A549 (cell line): ENCODE data around the gene SLC1A2. TPM values are rescaled to one million over a fixed set of nuclear protein-coding genes. Genes with fewer than 3 reads are reported as not detected.
A peak's percentile ranks its signal among the peaks of the same experiment; 100 is the strongest.

Experiments
- ATAC-seq, 2 experiments: fragments of 200-7000 bp in 1 of 2; fragments of >200 bp in 1 of 2; cut with Nextera tagmentation in 1 of 2; cut with Tn5 transposase in 1 of 2; 3 replicates each; pipeline versions ENCODE4 v1.8.0 to v1.9.1; 2018 to 2020; ENCODE audit warnings: mild to moderate bottlenecking in 1 of 2, moderate library complexity in 1 of 2
- CTCF ChIA-PET: fragments of 300-600 bp; sonication (Branson Sonifier 250); formaldehyde crosslinking; extraction: SDS; loops from one replicate; lab custom pipeline; 2021; ENCODE audit warnings: antibody characterized with exemption, inconsistent platforms; lab: Yijun Ruan, JAX
- POLR2A ChIA-PET: fragments of 350-600 bp; formaldehyde crosslinking; extraction: SDS; loops from one replicate; lab custom pipeline; 2021; ENCODE audit warnings: antibody characterized with exemption, inconsistent platforms; lab: Yijun Ruan, JAX
- DNase-seq, 2 experiments: peaks; one replicate each; pipeline versions ENCODE4 v3.0.0 to v3.0.0-alpha.2; 2011 to 2016; ENCODE audit warnings: low read depth in 1 of 2, low spot score in 1 of 2
- FAIRE-seq: peaks from 2 replicates; lab custom pipeline; 2011; peaks lifted over from hg19 to GRCh38; lab: Jason Lieb, UNC
- H3K27ac ChIP-seq, 2 experiments: fragments of >200 bp; sonication (Bioruptor Twin); formaldehyde crosslinking; 3 replicates each; pipeline ENCODE4 v1.5.1; 2016 to 2017
- H3K4me1 ChIP-seq: fragments of >200 bp; sonication (Bioruptor Twin); formaldehyde crosslinking; 3 replicates; pipeline ENCODE4 v1.6.1; 2016
- H3K4me2 ChIP-seq: fragments of >200 bp; sonication (Bioruptor Twin); formaldehyde crosslinking; 3 replicates; pipeline ENCODE4 v1.6.1; 2016
- H3K4me3 ChIP-seq: fragments of >200 bp; sonication (Bioruptor Twin); formaldehyde crosslinking; 3 replicates; pipeline ENCODE4 v1.5.1; 2016
- H3K9me3 ChIP-seq: fragments of >200 bp; sonication (Bioruptor Twin); formaldehyde crosslinking; 3 replicates; pipeline ENCODE4 v1.6.1; 2016
- BHLHE40 ChIP-seq: IDR thresholded peaks from 2 replicates; pipeline ENCODE4 v1.6.1; 2012; ENCODE audit warnings: low read depth, low read length, inconsistent platforms
- CEBPB ChIP-seq, 2 experiments: fragments of >200 bp in 1 of 2; sonication (Bioruptor Twin) in 1 of 2; formaldehyde crosslinking in 1 of 2; IDR thresholded peaks; 2 replicates each; pipeline ENCODE4 v1.6.1; 2012 to 2016
- ESRRA ChIP-seq: fragments of 150-350 bp; IDR thresholded peaks from 2 replicates; pipeline ENCODE4 v1.6.1; 2014; ENCODE audit warnings: mild to moderate bottlenecking, low read length, borderline replicate concordance
- FOSB ChIP-seq: fragments of 250-450 bp; sonication (Bioruptor Pico); IDR thresholded peaks from 2 replicates; pipeline ENCODE4 v1.5.0; 2020; ENCODE audit warnings: mild to moderate bottlenecking, moderate library complexity
- FOSL2 ChIP-seq, 2 experiments: fragments of 450-650 bp in 1 of 2; fragments of >200 bp in 1 of 2; sonication (Bioruptor Twin) in 1 of 2; formaldehyde crosslinking; IDR thresholded peaks; 2 replicates each; pipeline versions ENCODE4 v1.5.0 to v1.6.1; 2016 to 2020; ENCODE audit warnings: mild to moderate bottlenecking in 1 of 2, moderate library complexity in 1 of 2
- FOXS1 ChIP-seq: fragments of 250-450 bp; sonication (Bioruptor Pico); IDR thresholded peaks from 2 replicates; pipeline ENCODE4 v1.5.0; 2020; ENCODE audit warnings: mild to moderate bottlenecking, moderate library complexity
- HEYL ChIP-seq: fragments of 250-450 bp; sonication (Bioruptor Pico); IDR thresholded peaks from 2 replicates; pipeline ENCODE4 v1.8.0; 2021; ENCODE audit warnings: mild to moderate bottlenecking, moderate library complexity
- NR3C1 ChIP-seq: fragments of >200 bp; sonication (Bioruptor Twin); formaldehyde crosslinking; IDR thresholded peaks from 3 replicates; pipeline ENCODE4 v1.6.1; 2017
- POLR2A ChIP-seq: IDR thresholded peaks from 2 replicates; pipeline ENCODE4 v1.6.1; 2012; ENCODE audit warnings: mild to moderate bottlenecking, low read length
- POLR2AphosphoS2 ChIP-seq: conservative IDR thresholded peaks from 2 replicates; pipeline ENCODE4 v1.6.1; 2012; ENCODE audit warnings: low read length, improper control_type of control experiment, inconsistent platforms
- RAD21 ChIP-seq, 2 experiments: fragments of >200 bp in 1 of 2; sonication (Bioruptor Twin) in 1 of 2; formaldehyde crosslinking in 1 of 2; IDR thresholded peaks in 1 of 2; conservative IDR thresholded peaks in 1 of 2; 2 replicates in 1 of 2; 3 replicates in 1 of 2; pipeline ENCODE4 v1.6.1; 2012 to 2018; ENCODE audit warnings: inconsistent platforms in 1 of 2
- ZFP36 ChIP-seq: fragments of 450-650 bp; IDR thresholded peaks from 2 replicates; pipeline ENCODE4 v1.6.1; 2014; ENCODE audit warnings: borderline replicate concordance; ENCODE audit not compliant: partially characterized antibody
- WGBS: methylation state at CpG from one replicate; pipeline ENCODE4 v1.1.6; 2017; ENCODE audit errors: missing lambda C conversion rate; 5-methylcytosine and 5-hydroxymethylcytosine counted together
- polyA plus RNA-seq, 4 experiments: library from polyadenylated mRNA; depleted of rRNA in 3 of 4; stranded (reverse); fragments of >200 nt; fragmentation: RNase III in 1 of 4; extraction: RNeasy Plus Mini Kit Qiagen cat#74134 plus additional on column Dnase treatment in 1 of 4; gene quantifications; 2 replicates in 3 of 4; 3 replicates in 1 of 4; pipeline ENCODE4 v1.2.3, GENCODE V29; 2011 to 2017
- TF ChIP-seq, protein P1 (sequence below): fragments of >200 bp; sonication (Bioruptor Twin); formaldehyde crosslinking; IDR thresholded peaks from 3 replicates; pipeline ENCODE4 v1.6.1; 2016
- TF ChIP-seq, protein P2 (sequence below): fragments of 250-450 bp; sonication (Bioruptor Pico); IDR thresholded peaks from 2 replicates; pipeline ENCODE4 v1.5.0; 2021; ENCODE audit warnings: mild to moderate bottlenecking, moderate library complexity, borderline replicate concordance
- TF ChIP-seq, protein P3 (sequence below): IDR thresholded peaks from 2 replicates; pipeline ENCODE4 v1.6.1; 2012
- TF ChIP-seq, protein P4 (sequence below): fragments of 200-600 bp; sonication (generic); IDR thresholded peaks from 2 replicates; pipeline ENCODE4 v1.6.1; 2016; ENCODE audit warnings: antibody characterized with exemption, mild to moderate bottlenecking, moderate library complexity
- TF ChIP-seq, protein P5 (sequence below): IDR thresholded peaks from 2 replicates; pipeline ENCODE4 v1.6.1; 2012; ENCODE audit warnings: low read depth, borderline replicate concordance
- TF ChIP-seq, protein P6 (sequence below): fragments of >200 bp; sonication (Bioruptor Twin); formaldehyde crosslinking; IDR thresholded peaks from 2 replicates; pipeline ENCODE4 v1.6.1; 2016

The SLC1A2 gene
- polyA plus RNA-seq, 2 of the 4 experiments (the other 2 are of a cell fraction) = 0.01 to 0.14 TPM

DNA sequence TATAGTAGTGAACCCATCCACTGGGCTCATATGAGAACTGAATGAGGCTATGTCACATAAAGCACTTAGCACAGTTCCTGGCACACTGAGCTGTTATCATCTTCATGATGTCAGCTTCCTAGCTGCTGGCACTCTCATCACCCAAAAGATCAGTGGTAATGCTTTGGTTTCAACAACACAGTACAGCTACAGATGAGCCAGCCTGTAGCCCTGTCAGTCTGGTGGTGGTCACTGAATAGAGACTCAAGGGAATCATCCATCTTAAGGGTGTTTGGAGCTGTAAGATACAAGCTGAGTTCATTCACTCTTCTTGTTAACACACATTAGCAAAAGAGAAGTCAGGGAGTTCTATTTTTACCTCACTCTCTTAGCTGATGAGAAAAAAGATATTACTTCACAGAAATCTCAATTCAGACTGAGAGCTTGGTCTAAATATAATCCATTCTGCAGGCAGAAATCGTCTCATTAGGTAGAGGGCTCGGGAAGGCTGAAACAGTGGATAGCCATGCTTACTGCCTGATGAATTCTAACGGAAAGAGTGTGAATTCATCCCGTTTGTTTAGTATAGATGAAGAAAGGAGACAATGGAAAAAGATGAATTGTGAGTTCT, 6.3 kb upstream of the SLC1A2 start (continued):
- TF ChIP-seq, protein P1, sequence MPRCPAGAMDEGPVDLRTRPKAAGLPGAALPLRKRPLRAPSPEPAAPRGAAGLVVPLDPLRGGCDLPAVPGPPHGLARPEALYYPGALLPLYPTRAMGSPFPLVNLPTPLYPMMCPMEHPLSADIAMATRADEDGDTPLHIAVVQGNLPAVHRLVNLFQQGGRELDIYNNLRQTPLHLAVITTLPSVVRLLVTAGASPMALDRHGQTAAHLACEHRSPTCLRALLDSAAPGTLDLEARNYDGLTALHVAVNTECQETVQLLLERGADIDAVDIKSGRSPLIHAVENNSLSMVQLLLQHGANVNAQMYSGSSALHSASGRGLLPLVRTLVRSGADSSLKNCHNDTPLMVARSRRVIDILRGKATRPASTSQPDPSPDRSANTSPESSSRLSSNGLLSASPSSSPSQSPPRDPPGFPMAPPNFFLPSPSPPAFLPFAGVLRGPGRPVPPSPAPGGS = no peak

DNA sequence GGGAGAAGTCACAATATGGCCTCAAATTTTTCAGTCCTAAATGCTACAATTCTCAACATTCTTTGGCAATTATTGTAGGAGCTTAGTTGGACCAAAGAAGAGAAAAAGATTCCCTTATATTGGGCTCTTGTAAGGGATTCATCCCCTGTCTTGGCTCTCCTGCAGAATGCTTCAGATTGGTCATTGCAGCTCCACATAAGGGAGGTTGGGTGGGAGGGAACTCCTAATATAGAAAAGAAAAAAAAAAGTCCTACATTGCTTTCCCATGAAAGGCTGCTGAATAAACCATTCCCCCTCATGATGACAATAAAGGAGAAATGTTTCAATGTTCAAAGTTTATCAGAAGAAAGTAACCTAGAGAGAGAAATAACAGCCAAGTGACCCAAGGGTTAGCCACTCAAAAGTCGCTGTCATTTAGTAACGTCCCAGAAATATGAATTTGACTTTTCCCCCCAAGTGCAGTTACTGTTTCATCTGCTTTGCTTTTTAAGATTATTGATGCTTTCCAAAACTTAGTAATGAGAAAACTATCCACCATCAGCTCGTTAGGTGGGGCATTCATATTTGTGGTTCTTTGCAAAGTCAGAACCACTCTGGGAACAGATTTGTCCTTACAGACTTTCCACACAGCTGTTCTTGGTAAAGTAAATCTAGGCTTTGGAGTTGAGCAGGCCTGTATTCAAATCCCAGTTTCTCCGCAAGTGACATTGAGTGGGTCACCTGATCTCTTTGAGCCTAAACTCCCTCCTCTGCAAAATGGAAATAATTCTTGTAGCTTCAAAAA, 5.0 kb upstream of the SLC1A2 start:
- POLR2A ChIA-PET = no interaction called here
- CTCF ChIA-PET = interaction anchor here (0.5 to 3.3 kb wide), 5 partner anchors 11 to 822 kb away, joined by 3 to 12 read pairs (median 3); no protein-coding TSS in a partner anchor

DNA sequence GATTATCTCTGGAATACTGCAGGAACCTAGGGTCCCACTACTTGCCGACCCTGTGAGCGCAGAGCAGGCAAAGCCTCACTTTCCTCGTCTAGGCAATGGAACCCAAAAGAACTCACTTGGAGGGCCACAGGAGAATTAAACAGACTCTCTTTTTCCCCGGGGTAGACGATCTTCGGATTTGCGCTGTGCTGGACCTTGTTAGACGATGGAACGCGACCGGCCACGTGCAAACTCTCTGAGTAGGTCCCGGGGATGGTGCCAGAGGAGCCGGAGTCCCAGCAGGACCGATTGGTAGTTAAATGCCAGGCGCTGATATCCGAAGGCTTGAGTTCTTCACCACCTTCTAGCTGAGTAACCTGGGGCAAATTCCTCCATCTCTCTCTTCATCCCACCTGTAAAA, 1.0 kb upstream of the SLC1A2 start:
- no peaks in the 10 kb centered on the region; the same call in 2 of the 3 replicates for H3K9me3 ChIP-seq
- DNase-seq (no peak), FAIRE-seq (no peak), ATAC-seq (no peak)
- no peak overlapping the region for H3K27ac ChIP-seq
- ChIA-PET CTCF (interaction anchor here (1.1 to 2.0 kb wide), 2 partner anchors 8 to 144 kb away, joined by 3 to 8 read pairs; no protein-coding TSS in a partner anchor), POLR2A (interaction anchor here (1.1 kb wide), 1 partner anchor 8 kb away, joined by 3 read pairs; no protein-coding TSS in a partner anchor)
- H3K4me2 ChIP-seq = peak overlapping the region; percentile 100
- 45% methylated on average over 17 of the region's 17 CpGs for WGBS
- H3K4me3 ChIP-seq = peak overlapping the region; percentile 58
- no peak for TF ChIP-seq ESRRA
- no peak for TF ChIP-seq ZFP36
- TF ChIP-seq RAD21 (conservative IDR thresholded peaks at IDR 0.05 in 1 of 2, IDR thresholded peaks at IDR 0.05 in 1 of 2) = no peak
- TF ChIP-seq, protein P2, sequence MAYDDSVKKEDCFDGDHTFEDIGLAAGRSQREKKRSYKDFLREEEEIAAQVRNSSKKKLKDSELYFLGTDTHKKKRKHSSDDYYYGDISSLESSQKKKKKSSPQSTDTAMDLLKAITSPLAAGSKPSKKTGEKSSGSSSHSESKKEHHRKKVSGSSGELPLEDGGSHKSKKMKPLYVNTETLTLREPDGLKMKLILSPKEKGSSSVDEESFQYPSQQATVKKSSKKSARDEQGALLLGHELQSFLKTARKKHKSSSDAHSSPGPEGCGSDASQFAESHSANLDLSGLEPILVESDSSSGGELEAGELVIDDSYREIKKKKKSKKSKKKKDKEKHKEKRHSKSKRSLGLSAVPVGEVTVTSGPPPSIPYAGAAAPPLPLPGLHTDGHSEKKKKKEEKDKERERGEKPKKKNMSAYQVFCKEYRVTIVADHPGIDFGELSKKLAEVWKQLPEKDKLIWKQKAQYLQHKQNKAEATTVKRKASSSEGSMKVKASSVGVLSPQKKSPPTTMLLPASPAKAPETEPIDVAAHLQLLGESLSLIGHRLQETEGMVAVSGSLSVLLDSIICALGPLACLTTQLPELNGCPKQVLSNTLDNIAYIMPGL (CRISPR knock-in tag) = no peak
- no peak for TF ChIP-seq HEYL (CRISPR knock-in tag)
- TF ChIP-seq BHLHE40 = no peak
- TF ChIP-seq, protein P3, sequence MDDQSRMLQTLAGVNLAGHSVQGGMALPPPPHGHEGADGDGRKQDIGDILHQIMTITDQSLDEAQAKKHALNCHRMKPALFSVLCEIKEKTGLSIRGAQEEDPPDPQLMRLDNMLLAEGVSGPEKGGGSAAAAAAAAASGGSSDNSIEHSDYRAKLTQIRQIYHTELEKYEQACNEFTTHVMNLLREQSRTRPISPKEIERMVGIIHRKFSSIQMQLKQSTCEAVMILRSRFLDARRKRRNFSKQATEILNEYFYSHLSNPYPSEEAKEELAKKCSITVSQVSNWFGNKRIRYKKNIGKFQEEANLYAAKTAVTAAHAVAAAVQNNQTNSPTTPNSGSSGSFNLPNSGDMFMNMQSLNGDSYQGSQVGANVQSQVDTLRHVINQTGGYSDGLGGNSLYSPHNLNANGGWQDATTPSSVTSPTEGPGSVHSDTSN = no peak
- TF ChIP-seq POLR2AphosphoS2 = no peak
- TF ChIP-seq, protein P4, sequence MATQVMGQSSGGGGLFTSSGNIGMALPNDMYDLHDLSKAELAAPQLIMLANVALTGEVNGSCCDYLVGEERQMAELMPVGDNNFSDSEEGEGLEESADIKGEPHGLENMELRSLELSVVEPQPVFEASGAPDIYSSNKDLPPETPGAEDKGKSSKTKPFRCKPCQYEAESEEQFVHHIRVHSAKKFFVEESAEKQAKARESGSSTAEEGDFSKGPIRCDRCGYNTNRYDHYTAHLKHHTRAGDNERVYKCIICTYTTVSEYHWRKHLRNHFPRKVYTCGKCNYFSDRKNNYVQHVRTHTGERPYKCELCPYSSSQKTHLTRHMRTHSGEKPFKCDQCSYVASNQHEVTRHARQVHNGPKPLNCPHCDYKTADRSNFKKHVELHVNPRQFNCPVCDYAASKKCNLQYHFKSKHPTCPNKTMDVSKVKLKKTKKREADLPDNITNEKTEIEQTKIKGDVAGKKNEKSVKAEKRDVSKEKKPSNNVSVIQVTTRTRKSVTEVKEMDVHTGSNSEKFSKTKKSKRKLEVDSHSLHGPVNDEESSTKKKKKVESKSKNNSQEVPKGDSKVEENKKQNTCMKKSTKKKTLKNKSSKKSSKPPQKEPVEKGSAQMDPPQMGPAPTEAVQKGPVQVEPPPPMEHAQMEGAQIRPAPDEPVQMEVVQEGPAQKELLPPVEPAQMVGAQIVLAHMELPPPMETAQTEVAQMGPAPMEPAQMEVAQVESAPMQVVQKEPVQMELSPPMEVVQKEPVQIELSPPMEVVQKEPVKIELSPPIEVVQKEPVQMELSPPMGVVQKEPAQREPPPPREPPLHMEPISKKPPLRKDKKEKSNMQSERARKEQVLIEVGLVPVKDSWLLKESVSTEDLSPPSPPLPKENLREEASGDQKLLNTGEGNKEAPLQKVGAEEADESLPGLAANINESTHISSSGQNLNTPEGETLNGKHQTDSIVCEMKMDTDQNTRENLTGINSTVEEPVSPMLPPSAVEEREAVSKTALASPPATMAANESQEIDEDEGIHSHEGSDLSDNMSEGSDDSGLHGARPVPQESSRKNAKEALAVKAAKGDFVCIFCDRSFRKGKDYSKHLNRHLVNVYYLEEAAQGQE = no peak
- TF ChIP-seq, protein P5, sequence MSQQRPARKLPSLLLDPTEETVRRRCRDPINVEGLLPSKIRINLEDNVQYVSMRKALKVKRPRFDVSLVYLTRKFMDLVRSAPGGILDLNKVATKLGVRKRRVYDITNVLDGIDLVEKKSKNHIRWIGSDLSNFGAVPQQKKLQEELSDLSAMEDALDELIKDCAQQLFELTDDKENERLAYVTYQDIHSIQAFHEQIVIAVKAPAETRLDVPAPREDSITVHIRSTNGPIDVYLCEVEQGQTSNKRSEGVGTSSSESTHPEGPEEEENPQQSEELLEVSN = no peak
- no peak for TF ChIP-seq CEBPB (IDR thresholded peaks at IDR 0.05)
- no peak for TF ChIP-seq FOSL2 (IDR thresholded peaks at IDR 0.05)
- no peak for TF ChIP-seq FOSL2 (CRISPR knock-in tag; IDR thresholded peaks at IDR 0.05)
- TF ChIP-seq, protein P6, sequence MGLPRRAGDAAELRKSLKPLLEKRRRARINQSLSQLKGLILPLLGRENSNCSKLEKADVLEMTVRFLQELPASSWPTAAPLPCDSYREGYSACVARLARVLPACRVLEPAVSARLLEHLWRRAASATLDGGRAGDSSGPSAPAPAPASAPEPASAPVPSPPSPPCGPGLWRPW = no peak
- TF ChIP-seq FOXS1 (CRISPR knock-in tag) = no peak
- no peak for TF ChIP-seq POLR2A
- TF ChIP-seq FOSB (CRISPR knock-in tag) = no peak
- no peak for TF ChIP-seq NR3C1
- peaks cover 15% of the 10 kb centered on the region for H3K4me1 ChIP-seq

More for the DNA sequence above, 5.0 kb upstream of the SLC1A2 start:
- 28% methylated on average over 4 of the region's 4 CpGs for WGBS
- Histone ChIP-seq H3K27ac (no peak overlapping the region), H3K4me2 (no peak overlapping the region), H3K9me3 (no peaks in the 10 kb centered on the region; the same call in 2 of the 3 replicates), H3K4me1 (peaks cover 10% of the 10 kb centered on the region), H3K4me3 (no peak overlapping the region)
- DNase-seq = no peak
- ATAC-seq = no peak
- no peak for FAIRE-seq
- TF ChIP-seq POLR2AphosphoS2 = no peak
